Thyroid gland (tissue), 4 donors: ENCODE results near the gene RGS9. TPM values are rescaled to one million over a fixed set of nuclear protein-coding genes. Genes with fewer than 3 reads are reported as not detected.
A peak's percentile ranks its signal among the peaks of the same experiment; 100 is the strongest.

Experiments
- DNase-seq, 2 donors: peaks; one replicate each; pipeline ENCODE4 v3.0.0-alpha.2; 2019
- H3K27ac ChIP-seq, 3 donors: fragments of 200-600 bp; sonication (generic); 1 replicate in 2 of 3; 2 replicates in 1 of 3; pipeline ENCODE4 v1.5.1; 2016 to 2019; ENCODE audit warnings: mild to moderate bottlenecking in 1 of 3, moderate library complexity in 1 of 3
- H3K27me3 ChIP-seq: fragments of 200-600 bp; sonication (generic); one replicate; pipeline ENCODE4 v1.5.1; 2019
- H3K36me3 ChIP-seq, 2 donors: fragments of 200-600 bp; sonication (generic); one replicate each; pipeline ENCODE4 v1.5.1; 2016 to 2019
- H3K4me1 ChIP-seq, 2 donors: fragments of 200-600 bp; sonication (generic); one replicate each; pipeline ENCODE4 v1.5.1; 2017 to 2019
- H3K4me3 ChIP-seq, 3 donors: fragments of 200-600 bp; sonication (generic); replicated peaks in 1 of 3; 1 replicate in 2 of 3; 2 replicates in 1 of 3; pipeline ENCODE4 v1.5.1; 2016; ENCODE audit warnings: mild to moderate bottlenecking in 1 of 3
- H3K9me3 ChIP-seq: fragments of 200-600 bp; sonication (generic); one replicate; pipeline ENCODE4 v1.5.1; 2017
- POLR2A ChIP-seq, 2 donors: fragments of 450-650 bp; IDR thresholded peaks; one replicate each; pipeline ENCODE4 v1.6.1; 2017; ENCODE audit warnings: antibody characterized with exemption in 2 of 2, mild to moderate bottlenecking in 2 of 2, moderate library complexity in 1 of 2
- WGBS, 2 donors: methylation state at CpG; one replicate each; pipeline ENCODE4 v1.1.5; 2017; 5-methylcytosine and 5-hydroxymethylcytosine counted together
- intact Hi-C: fragments of 100-400 bp; cut with DNase I; formaldehyde crosslinking; loops from one replicate; pipeline ENCODE4 v1.15.1; 2023
- total RNA-seq, 4 donors: library from RNA; depleted of rRNA; stranded (reverse); fragments of >200 nt; gene quantifications; one replicate each; pipeline ENCODE4 v1.2.3, GENCODE V29; 2016
- TF ChIP-seq, protein P1 (sequence below), 6 experiments: fragments of 200-600 bp in 3 of 6; fragments of 450-650 bp in 3 of 6; sonication (generic) in 3 of 6; IDR thresholded peaks; one replicate each; pipeline ENCODE4 v1.5.1; 2016 to 2019; ENCODE audit warnings: antibody characterized with exemption in 6 of 6, mild to moderate bottlenecking in 2 of 6, inconsistent platforms in 1 of 6, moderate library complexity in 1 of 6

Gene RGS9
- total RNA-seq, 4 donors from 2014 or later: 6.0 to 15.5 (median 6.7) TPM

DNA sequence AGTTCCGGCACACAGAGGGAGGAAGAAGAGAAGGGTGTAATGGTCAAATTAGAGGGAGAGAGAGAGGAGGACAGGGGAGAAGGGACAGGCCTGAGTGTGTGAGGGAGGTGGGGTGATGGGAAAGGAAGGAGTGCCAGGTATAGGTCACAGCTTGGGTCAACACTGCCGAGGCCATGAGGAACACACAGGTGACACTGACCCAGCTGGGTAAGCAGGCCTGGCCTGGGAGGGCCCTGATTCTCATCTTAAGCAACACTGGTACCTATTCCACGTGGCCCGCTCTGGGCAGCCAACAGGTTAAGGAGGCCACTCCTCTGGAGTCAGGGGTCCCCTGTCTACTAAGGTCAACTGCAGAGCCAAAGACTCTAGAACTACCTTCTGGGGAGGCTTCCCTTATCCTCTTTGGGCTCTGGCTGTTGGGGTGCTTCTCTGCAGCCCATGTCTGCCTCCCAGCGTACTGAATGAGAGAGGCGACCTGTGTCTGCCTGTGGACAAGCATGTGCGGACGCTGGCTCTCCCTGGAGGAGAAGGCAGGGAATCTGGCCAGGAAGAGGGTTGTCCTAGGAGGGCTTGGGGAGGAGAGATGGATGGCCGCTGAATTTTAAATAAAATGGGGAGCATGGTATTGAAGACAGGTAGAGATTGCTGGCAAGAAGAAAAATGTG lies 57.6 kb downstream of the RGS9 start:
- TF ChIP-seq, protein P1, sequence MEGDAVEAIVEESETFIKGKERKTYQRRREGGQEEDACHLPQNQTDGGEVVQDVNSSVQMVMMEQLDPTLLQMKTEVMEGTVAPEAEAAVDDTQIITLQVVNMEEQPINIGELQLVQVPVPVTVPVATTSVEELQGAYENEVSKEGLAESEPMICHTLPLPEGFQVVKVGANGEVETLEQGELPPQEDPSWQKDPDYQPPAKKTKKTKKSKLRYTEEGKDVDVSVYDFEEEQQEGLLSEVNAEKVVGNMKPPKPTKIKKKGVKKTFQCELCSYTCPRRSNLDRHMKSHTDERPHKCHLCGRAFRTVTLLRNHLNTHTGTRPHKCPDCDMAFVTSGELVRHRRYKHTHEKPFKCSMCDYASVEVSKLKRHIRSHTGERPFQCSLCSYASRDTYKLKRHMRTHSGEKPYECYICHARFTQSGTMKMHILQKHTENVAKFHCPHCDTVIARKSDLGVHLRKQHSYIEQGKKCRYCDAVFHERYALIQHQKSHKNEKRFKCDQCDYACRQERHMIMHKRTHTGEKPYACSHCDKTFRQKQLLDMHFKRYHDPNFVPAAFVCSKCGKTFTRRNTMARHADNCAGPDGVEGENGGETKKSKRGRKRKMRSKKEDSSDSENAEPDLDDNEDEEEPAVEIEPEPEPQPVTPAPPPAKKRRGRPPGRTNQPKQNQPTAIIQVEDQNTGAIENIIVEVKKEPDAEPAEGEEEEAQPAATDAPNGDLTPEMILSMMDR (IDR thresholded peaks at IDR 0.05): no peak
- TF ChIP-seq POLR2A (IDR thresholded peaks at IDR 0.05): no peak

DNA sequence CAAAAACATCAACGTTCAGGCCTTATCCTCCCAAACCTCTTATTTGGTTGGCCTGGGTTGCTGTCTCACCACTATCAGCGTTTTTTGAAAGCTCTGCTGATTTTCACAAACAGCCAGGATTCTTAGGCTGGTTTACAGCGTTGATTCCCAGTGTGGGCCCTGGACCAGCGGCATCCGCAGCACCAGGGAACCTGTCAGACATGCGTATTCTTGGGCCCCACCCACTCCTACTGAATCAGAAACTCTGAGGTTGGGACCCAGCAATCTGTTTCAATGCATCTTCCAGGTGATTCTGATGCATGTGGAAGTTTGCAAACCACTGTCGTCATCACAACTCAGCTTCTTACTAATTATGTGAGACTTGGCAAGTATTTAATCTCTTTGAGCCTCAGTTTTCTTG lies 58.5 kb downstream of the RGS9 start:
- H3K36me3 ChIP-seq: no peaks in the 10 kb centered on the region
- no peak for DNase-seq
- H3K27me3 ChIP-seq: no peaks in the 10 kb centered on the region
- no peak overlapping the region for H3K27ac ChIP-seq
- H3K9me3 ChIP-seq: no peaks in the 10 kb centered on the region
- intact Hi-C loops: no loop called here
- H3K4me3 ChIP-seq: no peak overlapping the region
- WGBS, 2 donors: 73 to 82% methylated on average over 7 of the region's 7 CpGs
- TF ChIP-seq, protein P1 (IDR thresholded peaks at IDR 0.05): no peak
- no peak for TF ChIP-seq POLR2A (IDR thresholded peaks at IDR 0.05)
- no peaks in the 10 kb centered on the region for H3K4me1 ChIP-seq

More for the DNA sequence above, 57.6 kb downstream of the RGS9 start:
- WGBS, 2 donors: 84 to 86% methylated on average over 9 of the region's 9 CpGs
- Histone ChIP-seq H3K4me1 (no peaks in the 10 kb centered on the region), H3K27me3 (no peaks in the 10 kb centered on the region), H3K4me3 (no peak overlapping the region), H3K36me3 (no peaks in the 10 kb centered on the region), H3K27ac (no peak overlapping the region), H3K9me3 (no peaks in the 10 kb centered on the region)
- intact Hi-C loops: no loop called here
- no peak for DNase-seq

DNA sequence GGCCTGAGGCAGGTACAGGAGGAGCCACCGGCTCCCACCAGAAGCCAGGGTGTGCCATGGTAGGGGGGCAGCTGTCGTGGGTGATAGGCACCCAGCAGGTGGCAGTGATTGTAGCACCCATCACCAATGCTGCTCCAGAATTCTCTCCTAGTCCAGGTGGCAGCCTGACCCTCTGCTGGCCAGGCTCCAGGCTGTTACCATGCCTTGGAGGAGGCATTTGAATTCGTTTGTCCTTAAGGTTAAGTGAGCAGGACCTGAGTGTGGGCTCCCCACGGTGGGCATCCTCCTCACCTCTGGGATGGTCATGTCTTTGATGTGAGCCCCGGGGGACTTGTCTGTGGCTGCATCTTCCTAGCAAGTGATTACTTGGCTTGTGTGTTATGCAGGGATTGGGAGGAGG lies 59.4 kb downstream of the RGS9 start:
- no peak overlapping the region for H3K27ac ChIP-seq
- TF ChIP-seq, protein P1 (IDR thresholded peaks at IDR 0.05): no peak
- no peak for TF ChIP-seq POLR2A (IDR thresholded peaks at IDR 0.05)
- no peaks in the 10 kb centered on the region for H3K4me1 ChIP-seq
- H3K27me3 ChIP-seq: no peaks in the 10 kb centered on the region
- H3K4me3 ChIP-seq: no peak overlapping the region
- DNase-seq: no peak
- H3K36me3 ChIP-seq: no peaks in the 10 kb centered on the region
- H3K9me3 ChIP-seq: no peaks in the 10 kb centered on the region
- intact Hi-C loops: no loop called here
- 65 to 68% methylated on average over 5 of the region's 5 CpGs for WGBS, 2 donors

DNA sequence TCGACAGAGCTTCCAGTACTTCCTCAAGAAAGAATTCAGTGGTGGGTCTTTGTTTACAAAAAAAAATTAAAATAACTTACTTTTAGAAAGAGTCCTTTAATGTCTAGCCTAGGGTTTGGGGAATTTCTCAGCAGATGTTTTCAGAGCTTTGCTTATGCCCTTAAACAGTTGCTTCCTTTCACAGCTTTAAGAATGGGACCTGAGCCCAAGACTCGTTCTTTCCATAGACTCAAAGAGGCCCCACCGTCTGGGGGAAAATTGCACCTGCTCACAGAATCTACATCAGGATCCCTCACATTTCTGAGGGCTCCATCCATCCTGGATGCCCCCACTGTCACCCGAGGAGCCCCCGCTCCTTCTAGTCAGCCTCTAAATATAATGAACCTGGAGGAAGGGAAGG lies 60.0 kb downstream of the RGS9 start:
- Histone ChIP-seq H3K4me3 (no peak overlapping the region), H3K4me1 (no peaks in the 10 kb centered on the region), H3K36me3 (no peaks in the 10 kb centered on the region), H3K27ac (no peak overlapping the region), H3K9me3 (no peaks in the 10 kb centered on the region), H3K27me3 (no peaks in the 10 kb centered on the region)
- 74 to 79% methylated on average over 5 of the region's 5 CpGs for WGBS, 2 donors
- TF ChIP-seq POLR2A (IDR thresholded peaks at IDR 0.05): no peak
- TF ChIP-seq, protein P1 (IDR thresholded peaks at IDR 0.05): no peak
- DNase-seq: no peak
- intact Hi-C loops: no loop called here

DNA sequence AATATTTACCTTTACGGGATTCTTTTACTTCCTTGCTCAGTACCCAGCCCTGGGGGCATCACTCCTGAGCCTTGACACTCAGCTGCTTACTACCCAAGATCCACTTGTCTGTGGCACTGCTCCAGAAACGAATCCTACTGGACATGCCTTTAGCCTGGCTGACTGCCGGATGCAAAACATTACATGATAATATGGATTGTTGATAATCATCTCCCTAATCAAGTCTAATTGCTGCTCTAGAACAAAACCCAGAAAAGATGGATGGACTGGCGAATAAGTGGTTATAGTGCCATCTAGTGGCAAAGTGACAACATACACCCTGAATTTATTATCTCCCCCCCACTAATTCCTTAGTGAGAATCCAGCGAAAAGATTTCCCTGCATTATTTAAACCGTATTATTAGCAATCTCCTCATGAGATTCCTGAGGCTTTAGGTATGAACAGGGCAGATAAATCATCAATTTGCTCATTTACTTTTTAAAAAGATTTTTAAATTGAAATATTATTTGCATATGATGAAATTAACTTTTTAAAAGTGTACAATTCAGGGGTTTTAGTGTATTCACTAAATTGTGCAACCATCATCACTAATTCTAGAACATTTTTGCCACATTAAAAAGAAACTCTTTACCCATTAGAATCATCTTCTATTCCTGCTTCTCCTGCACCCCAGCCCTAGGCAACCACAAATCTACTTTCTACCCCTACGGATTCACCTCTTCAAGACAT lies 61.6 kb downstream of the RGS9 start:
- no peaks in the 10 kb centered on the region for H3K9me3 ChIP-seq
- TF ChIP-seq, protein P1 (IDR thresholded peaks at IDR 0.05): peak; percentile 54 to 81 (median 68)
- TF ChIP-seq POLR2A (IDR thresholded peaks at IDR 0.05): no peak
- no peaks in the 10 kb centered on the region for H3K36me3 ChIP-seq
- no peaks in the 10 kb centered on the region for H3K27me3 ChIP-seq
- 21% methylated on average over 7 of the region's 7 CpGs for WGBS, 2 donors
- DNase-seq: peak in 1 of 2 donors; percentile 15
- intact Hi-C loops: no loop called here
- H3K4me1 ChIP-seq: no peaks in the 10 kb centered on the region
- no peak overlapping the region for H3K27ac ChIP-seq
- H3K4me3 ChIP-seq: no peak overlapping the region
